AG08395 (cell line): ENCODE results near the gene B3GNT9.

ENCODE experiments used
- DNase-seq: peaks from one replicate; pipeline ENCODE4 v3.0.0; 2012; ENCODE audit warnings: mixed read lengths, low spot score

Gene B3GNT9

DNA sequence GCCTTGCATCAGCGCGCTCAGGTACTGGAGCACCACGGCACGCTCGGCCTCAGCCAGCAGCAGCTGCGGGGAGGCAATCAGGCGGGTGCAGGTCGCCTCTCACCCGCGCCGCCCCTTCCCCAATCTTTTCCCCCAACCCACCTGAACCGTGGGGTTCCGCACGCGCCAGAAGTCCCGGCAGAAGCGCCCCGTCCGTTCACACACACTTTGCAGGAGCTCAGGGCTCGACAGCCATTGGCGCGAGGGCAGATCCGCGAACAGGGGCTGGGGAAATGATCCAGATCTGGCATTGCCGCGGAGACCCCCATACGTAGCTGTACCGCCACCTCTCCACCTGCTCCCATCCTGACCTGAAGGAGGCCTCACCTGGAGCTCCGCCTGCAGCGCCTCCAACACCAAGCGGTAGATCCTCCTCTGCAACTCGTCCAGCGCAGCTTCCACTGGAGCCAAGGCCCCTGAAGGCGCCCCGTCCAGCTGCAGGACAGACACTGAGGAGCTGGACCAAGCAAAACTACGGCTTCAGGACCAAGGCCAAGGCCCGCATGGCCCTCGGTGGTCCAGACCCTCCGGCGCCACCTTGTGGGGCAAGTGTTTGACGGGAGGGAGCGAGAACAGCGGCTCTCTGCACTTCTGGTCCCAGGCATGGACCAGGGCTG is 34.3 kb upstream of the B3GNT9 start:
- peak; percentile 80 for DNase-seq

DNA sequence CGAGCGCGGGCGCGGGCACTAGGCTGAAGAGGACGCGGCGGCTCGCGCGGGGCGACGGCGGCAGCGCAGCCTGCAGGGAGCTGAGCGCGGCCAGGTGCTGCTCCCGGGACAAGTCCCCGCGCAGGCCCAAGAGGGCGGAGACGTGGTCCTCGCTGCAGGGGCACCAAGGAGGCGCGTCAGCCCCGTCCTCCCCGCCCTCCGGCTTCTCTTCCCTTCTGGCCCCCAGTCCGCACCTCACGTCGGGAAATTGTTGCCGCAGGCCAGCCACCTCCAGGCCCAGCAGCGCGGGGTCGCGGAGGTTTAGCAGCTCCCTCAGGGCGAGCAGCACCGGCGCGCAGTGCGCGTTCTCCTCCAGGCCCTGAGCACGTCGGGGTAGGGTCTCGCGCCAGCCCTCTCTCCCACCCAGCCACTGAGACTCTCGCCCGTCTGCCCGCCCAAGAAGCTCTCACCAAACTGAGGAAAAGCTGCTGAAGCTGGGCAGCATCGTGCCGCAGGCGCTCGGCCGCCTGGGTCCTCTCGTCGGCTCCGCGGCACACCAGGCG is 33.7 kb upstream of the B3GNT9 start:
- DNase-seq = no peak

DNA sequence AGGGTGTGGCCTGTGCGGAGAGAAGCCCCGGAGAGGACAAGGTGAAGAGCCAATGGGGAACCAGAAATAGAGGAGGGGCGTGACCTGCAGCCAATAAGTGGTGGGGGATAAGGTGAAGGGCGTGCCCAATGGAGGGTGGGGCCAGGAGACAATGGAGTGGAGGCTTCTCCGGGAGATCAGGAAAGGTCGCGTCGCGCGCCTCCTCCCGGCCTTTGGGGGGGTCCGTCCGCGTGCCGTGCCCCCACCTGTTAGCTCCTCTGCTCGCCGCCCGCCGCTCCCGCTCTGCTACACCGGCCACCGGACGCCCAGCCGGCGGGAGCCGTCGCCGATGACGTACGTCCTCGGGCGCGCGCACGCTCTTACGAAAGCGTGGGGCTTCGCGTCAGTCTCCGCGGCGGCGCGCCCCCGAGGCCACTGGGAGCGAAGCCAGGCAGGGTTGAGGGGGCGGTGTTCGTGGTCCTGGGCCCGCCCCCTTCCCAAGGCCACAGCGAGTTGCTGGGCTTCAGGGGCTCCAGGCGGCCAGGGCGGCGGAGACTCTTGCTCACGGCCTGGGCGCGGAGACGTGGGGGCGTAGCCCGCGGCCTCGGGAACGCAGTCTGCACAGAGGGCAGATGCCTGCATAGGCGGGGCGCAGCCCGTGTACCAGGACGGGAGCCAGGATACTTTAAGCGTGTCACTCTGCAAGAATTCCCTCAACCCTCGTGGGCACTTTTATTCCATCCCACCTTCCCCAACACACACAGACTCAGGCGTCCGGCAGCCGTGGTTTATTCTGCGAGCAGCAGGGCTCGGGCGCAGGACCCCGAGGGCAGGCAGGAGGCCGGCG is 33.0 kb upstream of the B3GNT9 start, which contains the start of gene MATCAP1:
MATCAP1 (minus strand) TSS at position 337 of the 826 bp plus-strand sequence. CDS start 3,353 bp downstream, outside the sequence.
- DNase-seq = peak; percentile 99

DNA sequence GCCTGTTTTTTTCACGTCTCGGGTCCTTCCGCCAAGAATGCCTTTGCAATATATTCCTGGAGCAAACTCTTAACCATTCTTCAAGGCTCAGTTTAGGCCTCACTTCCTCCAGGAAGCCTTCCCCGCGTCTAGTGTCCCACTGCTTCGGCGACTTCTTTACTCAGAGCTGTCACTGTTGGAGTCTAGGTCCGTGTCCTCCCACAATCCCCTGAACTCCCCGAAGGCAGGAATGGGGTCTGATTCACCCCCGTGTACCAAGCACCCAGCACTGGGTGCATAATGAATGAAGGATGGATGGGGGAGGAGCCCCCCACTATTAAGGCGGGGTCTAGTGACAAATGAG is 32.5 kb upstream of the B3GNT9 start:
- no peak for DNase-seq

DNA sequence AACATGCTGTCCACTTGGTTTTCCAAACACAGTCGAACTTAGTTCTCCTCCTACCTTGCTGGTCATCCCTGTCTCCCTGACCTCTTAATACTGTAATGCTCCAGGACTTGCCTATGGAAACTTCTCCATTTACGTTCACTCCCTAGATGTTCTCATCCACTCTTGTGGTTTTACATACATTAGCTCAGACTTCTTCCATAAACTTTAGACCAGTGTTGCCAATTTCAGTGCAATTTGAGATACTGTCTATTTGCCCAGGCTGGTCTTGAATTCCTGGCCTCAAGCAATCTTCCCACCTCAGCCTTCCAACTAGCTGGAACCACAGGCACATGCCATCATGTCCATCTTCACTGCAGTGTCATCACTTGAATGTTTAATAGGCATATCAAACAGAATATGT is 31.5 kb upstream of the B3GNT9 start:
- no peak for DNase-seq

DNA sequence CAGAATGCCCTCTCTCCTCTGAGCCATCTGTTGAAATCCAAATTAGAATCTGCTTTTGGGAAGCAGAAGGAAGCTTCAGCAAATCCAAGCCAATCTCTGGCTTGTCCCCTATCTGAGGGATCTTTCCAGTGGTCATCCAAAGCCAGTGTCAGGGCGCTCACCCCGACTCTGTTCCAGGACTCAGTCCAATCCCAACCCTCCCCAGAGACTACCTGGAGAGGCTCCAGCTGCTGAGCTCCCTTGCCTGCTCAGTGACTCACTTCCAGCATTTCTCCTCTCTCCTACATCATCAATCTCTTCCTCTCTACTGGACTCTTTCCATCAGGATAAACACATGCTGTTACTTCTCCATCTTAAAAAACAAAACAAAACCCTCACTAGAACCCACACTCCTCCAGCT is 30.5 kb upstream of the B3GNT9 start:
- DNase-seq = peak; percentile 80

DNA sequence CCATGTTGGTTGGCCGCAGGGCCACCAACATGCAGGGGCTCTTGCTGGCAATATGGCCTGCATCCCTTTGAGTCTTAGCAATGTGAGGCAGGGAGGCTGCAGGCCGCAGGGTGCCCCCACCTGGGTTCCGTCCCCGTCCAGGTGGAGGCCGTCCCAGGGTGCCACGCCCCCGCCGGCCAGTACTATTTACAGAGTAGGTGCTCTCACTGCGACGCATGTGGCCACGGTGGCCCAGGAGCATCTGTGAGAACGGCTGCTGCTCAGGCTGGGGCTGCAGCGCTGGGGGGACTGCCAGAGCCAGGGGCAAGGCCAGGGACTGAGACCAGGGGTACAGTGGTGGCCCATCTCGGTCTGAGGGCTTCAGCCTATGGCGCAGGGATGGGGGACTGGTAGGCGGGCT is 29.4 kb upstream of the B3GNT9 start:
- no peak for DNase-seq

DNA sequence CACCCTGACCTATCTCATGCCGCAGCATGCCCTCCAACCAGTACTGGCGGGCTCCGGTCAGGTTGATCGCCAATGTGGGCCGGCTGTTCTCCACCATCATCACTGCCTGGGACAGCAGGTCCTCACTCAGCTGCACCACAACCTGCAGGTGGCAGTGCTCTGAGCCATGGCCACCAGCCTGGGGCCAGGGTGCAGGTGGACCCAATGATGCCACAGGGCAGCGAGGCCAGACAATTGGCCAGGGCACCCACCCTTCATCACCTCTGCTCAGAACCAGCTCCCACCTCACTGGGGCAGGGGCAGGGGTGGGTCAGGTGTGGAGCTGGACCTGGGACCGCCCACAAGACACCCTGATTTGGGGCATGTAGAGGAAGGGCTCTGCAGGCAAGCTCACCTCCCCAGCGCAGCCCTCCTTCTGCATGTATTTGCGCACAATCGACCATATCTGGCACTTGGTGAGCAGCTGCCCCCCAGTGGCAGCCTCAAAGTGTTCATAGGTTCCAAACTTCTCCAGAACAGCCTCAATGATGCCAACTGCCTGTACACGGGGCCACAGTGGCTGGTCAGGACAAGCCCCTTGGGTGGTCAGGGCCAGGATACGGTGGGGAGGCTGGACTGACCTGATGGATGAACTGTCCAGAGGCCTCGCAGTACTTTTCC is 28.8 kb upstream of the B3GNT9 start:
- DNase-seq = no peak

DNA sequence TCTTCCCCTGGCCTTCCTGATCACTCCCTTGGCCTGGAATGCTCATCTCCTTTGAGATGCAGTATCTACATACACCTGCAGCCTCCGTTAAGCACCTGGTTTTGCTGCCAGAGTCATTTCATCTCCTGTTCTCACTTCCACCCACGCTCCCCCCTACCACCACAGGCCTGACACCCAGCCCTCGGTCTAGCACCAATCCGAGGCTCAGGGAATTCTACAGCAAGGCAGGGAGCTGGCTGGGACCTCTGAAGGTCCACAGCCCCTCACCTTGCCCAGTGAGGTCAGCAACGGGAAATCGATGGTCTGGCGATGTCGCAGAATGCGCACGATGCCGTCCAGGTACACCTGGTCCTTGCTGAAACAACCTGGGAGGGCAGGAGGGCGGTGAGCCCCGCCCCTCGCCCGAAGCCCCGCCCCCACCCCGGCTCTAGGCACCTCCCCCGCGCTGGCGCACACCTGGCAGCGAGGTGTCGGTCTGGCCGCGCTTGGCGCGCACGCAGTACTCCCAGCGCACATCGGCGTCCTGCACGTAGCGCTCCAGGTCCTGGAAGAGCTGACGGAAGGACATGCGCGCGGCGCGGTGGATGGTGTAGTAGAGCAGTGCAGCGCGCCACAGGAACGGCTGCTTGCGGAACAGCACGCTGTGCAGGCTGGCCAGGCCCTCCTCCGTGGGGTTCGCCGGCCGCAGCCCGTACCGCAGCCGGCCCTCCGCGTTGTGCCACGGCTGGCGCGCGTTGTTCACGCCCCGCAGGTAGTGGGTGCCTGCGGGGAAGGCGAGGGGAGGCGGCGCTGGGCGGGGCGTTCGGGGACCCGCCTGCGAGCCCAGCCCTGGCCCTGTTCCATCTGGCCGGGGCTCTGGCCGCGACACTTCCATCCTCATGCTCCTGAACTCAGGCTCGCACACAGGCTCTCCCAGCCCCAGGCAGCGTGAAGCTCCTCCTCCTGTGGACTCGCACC is 27.2 kb upstream of the B3GNT9 start:
- peak; percentile 56 for DNase-seq

DNA sequence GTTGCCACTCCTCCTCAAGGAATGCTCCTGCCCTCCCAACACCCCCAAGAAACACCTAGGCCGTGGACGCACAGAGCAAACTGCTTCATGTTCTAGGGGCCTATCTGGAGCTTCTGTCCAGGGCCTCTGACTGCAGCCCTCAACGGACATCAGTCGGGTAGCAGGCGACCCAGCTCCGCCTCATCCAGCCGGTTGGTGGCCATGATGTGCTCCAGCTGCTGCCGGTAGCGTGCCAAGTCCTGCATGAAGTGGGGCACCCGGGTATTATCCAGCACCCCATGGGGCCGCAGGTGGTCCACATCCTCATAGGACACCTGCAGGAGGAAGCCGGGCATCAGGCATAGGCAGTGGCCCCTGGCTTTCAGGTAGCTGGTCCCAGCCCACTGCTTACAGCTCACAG is 25.9 kb upstream of the B3GNT9 start:
- no peak for DNase-seq

DNA sequence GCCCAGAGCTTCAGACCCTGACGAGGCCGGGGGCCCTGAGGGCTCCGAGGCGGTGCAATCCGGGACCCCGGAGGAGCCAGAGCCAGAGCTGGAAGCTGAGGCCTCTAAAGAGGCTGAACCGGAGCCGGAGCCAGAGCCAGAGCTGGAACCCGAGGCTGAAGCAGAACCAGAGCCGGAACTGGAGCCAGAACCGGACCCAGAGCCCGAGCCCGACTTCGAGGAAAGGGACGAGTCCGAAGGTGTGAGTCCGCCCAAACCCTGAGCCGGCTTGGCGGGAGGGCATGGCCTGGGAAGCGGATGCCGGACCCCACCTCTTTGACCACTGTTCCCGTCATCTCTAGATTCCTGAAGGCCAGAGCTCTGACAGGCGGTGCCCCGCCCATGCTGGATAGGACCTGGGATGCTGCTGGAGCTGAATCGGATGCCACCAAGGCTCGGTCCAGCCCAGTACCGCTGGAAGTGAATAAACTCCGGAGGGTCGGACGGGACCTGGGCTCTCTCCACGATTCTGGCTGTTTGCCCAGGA is 24.0 kb upstream of the B3GNT9 start:
- no peak for DNase-seq

DNA sequence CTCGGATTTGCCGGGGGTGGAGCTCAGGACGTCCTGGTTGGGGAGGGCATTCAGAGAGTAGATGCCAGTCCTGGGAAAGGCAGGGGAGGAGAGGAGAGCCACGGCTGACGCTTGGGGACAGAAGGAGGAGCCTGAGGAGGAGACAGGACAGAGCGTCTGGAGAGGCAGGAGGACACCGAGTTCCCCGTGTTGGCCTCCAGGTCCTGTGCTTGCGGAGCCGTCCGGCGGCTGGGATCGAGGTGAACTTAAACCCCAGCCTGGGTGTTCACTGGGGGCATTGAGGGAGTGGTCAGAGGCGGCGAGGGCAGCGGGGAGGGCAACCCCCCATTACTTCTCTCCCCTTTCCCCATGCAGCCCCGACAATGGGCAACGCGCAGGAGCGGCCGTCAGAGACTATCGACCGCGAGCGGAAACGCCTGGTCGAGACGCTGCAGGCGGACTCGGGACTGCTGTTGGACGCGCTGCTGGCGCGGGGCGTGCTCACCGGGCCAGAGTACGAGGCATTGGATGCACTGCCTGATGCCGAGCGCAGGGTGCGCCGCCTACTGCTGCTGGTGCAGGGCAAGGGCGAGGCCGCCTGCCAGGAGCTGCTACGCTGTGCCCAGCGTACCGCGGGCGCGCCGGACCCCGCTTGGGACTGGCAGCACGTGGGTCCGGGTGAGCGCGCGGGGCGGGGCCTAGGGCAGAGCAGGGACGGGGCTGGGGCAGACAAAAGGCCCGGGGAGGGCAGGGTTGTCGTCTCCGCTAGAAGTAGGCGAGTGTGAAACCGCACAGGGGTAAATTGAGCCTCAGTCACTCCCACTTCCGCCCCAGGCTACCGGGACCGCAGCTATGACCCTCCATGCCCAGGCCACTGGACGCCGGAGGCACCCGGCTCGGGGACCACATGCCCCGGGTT is 23.3 kb upstream of the B3GNT9 start:
- peak; percentile 82 for DNase-seq

DNA sequence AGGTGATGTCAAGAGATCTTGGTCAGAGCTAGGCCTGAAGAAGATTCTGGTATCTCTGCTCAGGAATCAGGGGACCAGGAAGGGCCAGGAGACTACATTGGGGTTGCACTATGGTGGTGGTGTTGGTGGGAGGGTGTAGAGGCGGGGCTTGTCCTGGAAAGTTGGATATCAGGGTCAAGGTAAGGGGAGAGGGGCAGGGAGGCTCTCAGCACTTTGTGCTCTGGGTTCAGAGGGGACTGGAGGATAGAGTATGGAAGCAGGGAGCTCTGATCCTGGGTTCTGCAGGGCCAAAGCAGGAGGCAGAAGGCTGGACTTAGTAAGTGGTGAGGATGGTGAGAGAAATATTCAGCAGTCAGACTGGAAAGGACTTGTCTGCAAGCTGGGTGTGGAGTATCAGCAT is 22.5 kb upstream of the B3GNT9 start:
- DNase-seq = no peak

DNA sequence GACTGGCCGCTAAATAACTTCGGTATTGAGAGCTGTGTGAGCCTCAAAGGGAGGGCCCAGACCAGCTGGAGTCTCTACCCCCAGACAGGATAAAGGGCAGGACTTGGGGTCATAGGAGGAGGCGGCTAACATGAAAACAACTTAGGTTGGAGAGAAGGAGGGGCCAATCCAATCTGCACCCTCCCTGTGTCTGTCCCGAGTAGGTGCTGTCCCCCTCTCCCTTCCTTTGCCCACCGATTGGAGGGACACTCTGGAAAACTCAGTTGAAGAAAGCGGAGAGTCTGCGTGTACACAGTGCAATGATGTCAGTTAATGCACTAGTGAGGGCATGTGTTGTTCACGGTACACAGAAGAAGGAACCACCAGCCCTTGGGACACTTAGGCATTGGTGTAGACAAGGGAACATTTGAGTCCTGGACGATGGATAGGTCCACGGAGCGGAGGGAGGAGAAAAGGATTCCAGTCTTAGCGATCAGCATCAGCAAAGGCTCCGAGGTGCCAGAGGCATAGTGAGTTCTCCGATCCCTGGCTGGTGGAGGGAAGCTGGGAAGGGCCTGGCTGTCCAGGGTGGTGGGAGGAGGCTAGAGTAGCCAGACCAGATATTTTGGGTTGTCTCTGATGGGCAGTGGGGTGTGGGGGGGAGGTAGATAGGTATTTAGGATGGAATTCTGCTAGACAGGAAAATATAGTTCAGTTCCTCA is 20.3 kb upstream of the B3GNT9 start:
- DNase-seq = no peak

DNA sequence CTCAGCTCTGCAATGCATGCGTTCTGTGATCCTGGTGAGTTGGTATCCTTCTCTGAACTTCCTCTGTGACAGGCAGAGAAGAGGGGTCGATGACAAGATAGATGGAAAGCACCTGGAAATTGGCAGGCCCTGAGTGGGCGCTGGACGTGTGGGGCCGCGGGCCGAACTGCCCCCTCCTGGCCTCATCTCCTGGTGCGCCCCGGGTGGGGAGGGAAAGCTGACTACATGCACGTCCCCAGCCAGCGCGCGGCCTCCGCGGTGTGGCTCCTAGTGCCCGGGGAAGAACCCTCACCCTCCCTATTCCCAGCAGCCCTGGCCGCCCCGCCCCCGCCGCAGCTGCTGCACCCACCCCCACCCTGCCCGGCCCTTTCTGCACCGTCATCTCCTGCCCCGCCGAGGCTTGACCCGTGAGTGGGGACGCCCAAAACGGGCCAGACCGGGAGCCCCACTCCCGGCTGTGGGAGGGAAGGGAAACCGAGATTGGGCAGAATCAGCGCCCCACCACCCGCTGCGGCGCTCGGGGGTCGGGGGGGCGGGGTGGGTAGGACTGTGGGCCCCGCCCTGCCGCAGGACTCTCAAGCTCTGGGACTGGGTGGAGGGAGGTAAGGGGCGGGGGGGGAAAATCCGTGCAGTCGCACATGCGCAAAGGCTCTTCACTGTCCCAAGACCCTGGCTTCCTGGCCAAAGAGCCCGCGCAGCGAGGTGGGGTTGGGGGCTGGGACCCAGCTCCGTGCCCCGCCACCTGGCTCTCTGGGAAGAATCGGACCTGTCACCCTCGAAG is 19.6 kb upstream of the B3GNT9 start, which contains the start of gene NOL3:
NOL3 (plus strand) TSS at position 371 of the 781 bp plus-strand sequence.
- DNase-seq = peak; percentile 83

DNA sequence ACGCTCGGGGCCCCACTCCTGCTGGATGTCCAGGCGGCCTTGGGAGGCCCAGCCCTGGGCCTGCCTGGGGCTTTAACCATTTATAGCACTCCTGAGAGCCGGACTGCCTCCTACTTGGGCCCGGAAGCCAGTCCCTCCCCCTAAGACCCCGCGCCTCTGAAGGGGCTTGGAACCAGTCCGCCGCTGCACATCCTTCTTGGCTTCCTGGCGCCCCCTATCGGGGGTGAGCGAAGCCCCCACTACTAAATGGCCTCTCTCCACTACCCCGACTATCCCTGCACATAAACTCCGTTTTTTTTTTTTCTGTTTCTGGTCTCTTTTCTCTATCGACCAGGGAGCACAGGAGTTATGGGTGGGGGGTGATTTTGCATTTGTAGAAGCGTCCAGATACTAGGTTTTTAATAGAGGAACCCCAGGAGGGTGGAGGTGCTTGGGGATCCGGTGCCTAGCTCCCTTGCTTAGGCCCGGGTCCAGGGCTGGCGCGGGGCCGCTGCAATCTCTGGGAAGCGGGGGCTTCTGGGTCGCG is 18.9 kb upstream of the B3GNT9 start:
- DNase-seq = no peak

DNA sequence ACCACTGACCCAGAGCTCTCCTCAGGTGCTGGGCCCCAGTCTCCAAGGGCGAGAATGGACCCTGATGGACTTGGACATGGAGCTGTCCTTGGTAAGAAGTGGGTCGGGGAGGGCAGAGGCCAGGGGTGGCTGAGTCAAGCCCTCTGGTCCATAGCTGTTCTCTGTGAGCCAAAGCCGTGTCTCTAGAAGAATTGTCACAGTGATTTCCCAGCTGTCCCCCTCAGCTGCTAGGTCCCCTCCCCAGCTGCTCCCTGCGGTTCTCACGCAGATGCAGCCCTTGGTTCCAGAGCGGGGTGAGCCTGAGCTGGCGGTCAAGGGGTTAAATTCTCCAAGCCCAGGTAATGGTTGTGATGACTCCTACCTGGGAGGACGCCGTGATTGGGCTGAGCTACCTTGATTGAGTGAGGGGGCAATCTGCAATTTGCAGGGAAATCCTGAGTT is 18.2 kb upstream of the B3GNT9 start:
- DNase-seq = no peak

DNA sequence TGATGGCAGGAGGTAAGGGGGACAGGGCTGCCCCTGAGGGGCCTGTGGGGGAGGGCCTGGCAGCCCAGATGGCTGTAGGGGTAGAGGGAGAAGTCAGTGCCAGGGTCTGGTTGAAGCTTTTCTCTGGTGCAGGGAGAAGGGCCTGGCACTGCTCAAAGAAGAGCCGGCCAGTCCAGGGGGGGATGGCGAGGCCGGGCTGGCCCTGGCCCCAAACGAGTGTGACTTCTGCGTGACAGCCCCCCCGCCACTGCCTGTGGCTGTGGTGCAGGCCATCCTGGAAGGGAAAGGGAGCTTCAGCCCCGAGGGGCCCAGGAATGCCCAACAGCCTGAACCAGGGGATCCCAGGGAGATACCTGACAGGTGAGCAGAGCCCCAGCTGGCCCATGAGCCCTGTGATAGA is 16.8 kb upstream of the B3GNT9 start:
- DNase-seq = no peak
